SU-DHL-6 (cell line): ENCODE measurements around the gene CNTN1.

Experiments used
- EZH2phosphoT487 ChIP-seq: fragments of 200-600 bp; sonication (generic), shearing (Covaris generic); conservative IDR thresholded peaks from 2 replicates; pipeline ENCODE4 v1.6.1; 2018; ENCODE audit warnings: mild to moderate bottlenecking, antibody characterized with exemption, low read length, moderate library complexity, mixed read lengths
- TF ChIP-seq, protein P1 (sequence below): fragments of 200-600 bp; sonication (generic); IDR thresholded peaks from one replicate; pipeline ENCODE4 v1.5.1; 2017; ENCODE audit warnings: antibody characterized with exemption, mild to moderate bottlenecking, low read length, moderate library complexity; ENCODE audit not compliant: insufficient read depth, poor library complexity, severe bottlenecking

DNA sequence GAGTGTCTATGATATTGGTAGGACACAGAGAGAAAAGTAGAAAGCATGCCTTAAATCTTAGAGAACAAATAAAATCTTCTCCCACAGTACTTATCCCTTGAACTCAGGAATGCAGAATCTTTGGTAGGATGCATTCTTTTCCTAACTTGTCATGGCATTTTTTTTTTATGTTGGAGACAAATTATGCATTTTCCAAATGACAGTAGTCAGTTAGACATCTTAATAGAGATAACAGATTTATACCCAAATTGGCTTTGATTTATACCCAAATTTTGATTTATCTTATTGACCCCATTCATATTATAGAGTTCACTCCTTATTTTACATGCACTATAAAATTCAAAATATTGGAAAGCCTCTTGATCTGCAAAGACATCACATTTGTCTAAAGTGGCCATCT lies 132.9 kb downstream of the CNTN1 start:
- TF ChIP-seq EZH2phosphoT487 = no peak
- TF ChIP-seq, protein P1, sequence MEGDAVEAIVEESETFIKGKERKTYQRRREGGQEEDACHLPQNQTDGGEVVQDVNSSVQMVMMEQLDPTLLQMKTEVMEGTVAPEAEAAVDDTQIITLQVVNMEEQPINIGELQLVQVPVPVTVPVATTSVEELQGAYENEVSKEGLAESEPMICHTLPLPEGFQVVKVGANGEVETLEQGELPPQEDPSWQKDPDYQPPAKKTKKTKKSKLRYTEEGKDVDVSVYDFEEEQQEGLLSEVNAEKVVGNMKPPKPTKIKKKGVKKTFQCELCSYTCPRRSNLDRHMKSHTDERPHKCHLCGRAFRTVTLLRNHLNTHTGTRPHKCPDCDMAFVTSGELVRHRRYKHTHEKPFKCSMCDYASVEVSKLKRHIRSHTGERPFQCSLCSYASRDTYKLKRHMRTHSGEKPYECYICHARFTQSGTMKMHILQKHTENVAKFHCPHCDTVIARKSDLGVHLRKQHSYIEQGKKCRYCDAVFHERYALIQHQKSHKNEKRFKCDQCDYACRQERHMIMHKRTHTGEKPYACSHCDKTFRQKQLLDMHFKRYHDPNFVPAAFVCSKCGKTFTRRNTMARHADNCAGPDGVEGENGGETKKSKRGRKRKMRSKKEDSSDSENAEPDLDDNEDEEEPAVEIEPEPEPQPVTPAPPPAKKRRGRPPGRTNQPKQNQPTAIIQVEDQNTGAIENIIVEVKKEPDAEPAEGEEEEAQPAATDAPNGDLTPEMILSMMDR = no peak
